Sigmoid colon (tissue), 7 donors: ENCODE results near the gene PRPF40A. TPM values are rescaled to one million over a fixed set of nuclear protein-coding genes. Genes with fewer than 3 reads are reported as not detected.

Source experiments
- DNase-seq: peaks from one replicate; pipeline ENCODE4 v3.0.0-alpha.2; 2019
- H3K27ac ChIP-seq, 4 donors: fragments of 200-600 bp; sonication (generic); one replicate each; pipeline ENCODE4 v1.5.1; 2016 to 2019; ENCODE audit warnings: mild to moderate bottlenecking in 1 of 4
- H3K27me3 ChIP-seq, 3 donors: fragments of 200-600 bp; sonication (generic); one replicate each; pipeline ENCODE4 v1.5.1; 2019; ENCODE audit warnings: mild to moderate bottlenecking in 1 of 3
- H3K36me3 ChIP-seq, 4 donors: fragments of 200-600 bp; sonication (generic); one replicate each; pipeline ENCODE4 v1.5.1; 2016 to 2019
- H3K4me1 ChIP-seq, 4 donors: fragments of 200-600 bp; sonication (generic); one replicate each; pipeline ENCODE4 v1.5.1; 2017 to 2019
- H3K4me3 ChIP-seq, 4 donors: fragments of 200-600 bp; sonication (generic); one replicate each; pipeline ENCODE4 v1.5.1; 2017 to 2019; ENCODE audit warnings: mild to moderate bottlenecking in 2 of 4, moderate library complexity in 1 of 4
- H3K9me3 ChIP-seq, 4 donors: fragments of 200-600 bp in 3 of 4; sonication (generic) in 3 of 4; one replicate each; pipeline versions ENCODE4 v1.5.1 to v1.6.1; 2013 to 2019
- CTCF ChIP-seq, 4 experiments: fragments of 450-650 bp in 3 of 4; fragments of 200-600 bp in 1 of 4; IDR thresholded peaks; one replicate each; pipeline ENCODE4 v1.5.1; 2016 to 2019; ENCODE audit warnings: antibody characterized with exemption in 4 of 4, mild to moderate bottlenecking in 3 of 4, moderate library complexity in 2 of 4
- EP300 ChIP-seq, 4 donors: sonication (generic); formaldehyde crosslinking; IDR thresholded peaks; one replicate each; pipeline ENCODE4 v1.6.1; 2017; ENCODE audit warnings: antibody characterized with exemption in 4 of 4
- POLR2A ChIP-seq, 2 donors: fragments of 450-650 bp; IDR thresholded peaks; one replicate each; pipeline ENCODE4 v1.6.1; 2016; ENCODE audit warnings: antibody characterized with exemption in 2 of 2, mild to moderate bottlenecking in 2 of 2, moderate library complexity in 2 of 2
- POLR2AphosphoS5 ChIP-seq, 4 donors: sonication (generic); formaldehyde crosslinking; IDR thresholded peaks; one replicate each; pipeline ENCODE4 v1.6.1; 2017; ENCODE audit warnings: antibody characterized with exemption in 4 of 4
- WGBS, 2 donors: extraction: QIAGEN DNeasy Blood & Tissue Kit; methylation state at CpG; one replicate each; pipeline ENCODE4 v1.1.7; 2013; 5-methylcytosine and 5-hydroxymethylcytosine counted together
- intact Hi-C: fragments of 100-400 bp; cut with DNase I; formaldehyde crosslinking; loops from one replicate; pipeline ENCODE4 v1.15.1; 2023
- polyA plus RNA-seq, 3 donors: library from polyadenylated mRNA; stranded (reverse); fragments of 200-250 nt; gene quantifications; one replicate each; pipeline ENCODE4 v1.2.3, GENCODE V29; 2013
- total RNA-seq, 4 donors: library from RNA; depleted of rRNA; stranded (reverse); fragments of >200 nt; gene quantifications; one replicate each; pipeline ENCODE4 v1.1.0, GENCODE V29; 2016
- donor health status: healthy with polysubstance abuse.
- donor health status: Bipolar disorder and iron deficiency.
- donor health status: healthy.

Gene PRPF40A
- total and polyA plus RNA-seq, 7 donors, result 24.0 to 200 (median 69.2) TPM

GRCh38 chr2:152710713-152711112 lies 6.5 kb downstream of the PRPF40A start:
- no peak overlapping the region for H3K27ac ChIP-seq
- DNase-seq, result no peak
- H3K27me3 ChIP-seq, result no peaks in the 10 kb centered on the region
- TF ChIP-seq POLR2A (IDR thresholded peaks at IDR 0.05) (no peak), CTCF (IDR thresholded peaks at IDR 0.05) (no peak), EP300 (IDR thresholded peaks at IDR 0.05) (no peak), POLR2AphosphoS5 (IDR thresholded peaks at IDR 0.05) (no peak)
- intact Hi-C loops, result loop anchor here (10.0 kb wide), 2 partner anchors 444 to 764 kb away; partner anchors contain the start of gene RPRM
- no peak overlapping the region for H3K4me3 ChIP-seq
- H3K9me3 ChIP-seq, result no peaks in the 10 kb centered on the region
- 77 to 87% methylated on average over 2 of the region's 2 CpGs for WGBS, 2 donors
- H3K36me3 ChIP-seq, result peaks cover 0 to 28% (median 4%) of the 10 kb centered on the region in 4 donors
- peaks cover 0 to 22% (median 12%) of the 10 kb centered on the region in 4 donors for H3K4me1 ChIP-seq

- H3K27ac ChIP-seq, result no peak overlapping the region
- DNase-seq, result no peak
- whole genome bisulfite sequencing, 2 donors, result 92 to 93% methylated on average over 2 of the region's 2 CpGs
- peaks cover 0 to 21% (median 4%) of the 10 kb centered on the region in 4 donors for H3K36me3 ChIP-seq
- no peak for TF ChIP-seq POLR2AphosphoS5 (IDR thresholded peaks at IDR 0.05)
- TF ChIP-seq CTCF (IDR thresholded peaks at IDR 0.05), result no peak
- TF ChIP-seq POLR2A (IDR thresholded peaks at IDR 0.05), result no peak
- no peak for TF ChIP-seq EP300 (IDR thresholded peaks at IDR 0.05)
- H3K9me3 ChIP-seq, result no peaks in the 10 kb centered on the region
- no peak overlapping the region for H3K4me3 ChIP-seq
- no peaks in the 10 kb centered on the region for H3K27me3 ChIP-seq
- peaks cover 0 to 16% (median 7%) of the 10 kb centered on the region in 4 donors for H3K4me1 ChIP-seq
- intact Hi-C loops, result no loop called here
These were observed 8.5 kb downstream of the PRPF40A start for GRCh38 chr2:152708742-152709141.

GRCh38 chr2:152706477-152707021 lies 10.7 kb downstream of the PRPF40A start:
- Histone ChIP-seq H3K36me3 (peaks cover 0 to 5% (median under 1%) of the 10 kb centered on the region in 4 donors), H3K9me3 (no peaks in the 10 kb centered on the region), H3K4me1 (peaks cover 0 to 21% (median 8%) of the 10 kb centered on the region in 4 donors), H3K27me3 (no peaks in the 10 kb centered on the region), H3K4me3 (no peak overlapping the region), H3K27ac (no peak overlapping the region)
- no peak for DNase-seq
- intact Hi-C loops, result no loop called here
- 89 to 92% methylated on average over 4 of the region's 4 CpGs for WGBS, 2 donors
- TF ChIP-seq CTCF (IDR thresholded peaks at IDR 0.05), result no peak
- no peak for TF ChIP-seq POLR2AphosphoS5 (IDR thresholded peaks at IDR 0.05)
- TF ChIP-seq EP300 (IDR thresholded peaks at IDR 0.05), result no peak
- no peak for TF ChIP-seq POLR2A (IDR thresholded peaks at IDR 0.05)

- peaks cover 0 to 10% (median 4%) of the 10 kb centered on the region in 4 donors for H3K4me1 ChIP-seq
- no peak overlapping the region for H3K4me3 ChIP-seq
- WGBS, 2 donors, result 96 to 97% methylated on average over 7 of the region's 7 CpGs
- no peaks in the 10 kb centered on the region for H3K36me3 ChIP-seq
- no peak overlapping the region for H3K27ac ChIP-seq
- intact Hi-C loops, result no loop called here
- TF ChIP-seq POLR2AphosphoS5 (IDR thresholded peaks at IDR 0.05), result no peak
- no peak for TF ChIP-seq EP300 (IDR thresholded peaks at IDR 0.05)
- TF ChIP-seq CTCF (IDR thresholded peaks at IDR 0.05), result no peak
- TF ChIP-seq POLR2A (IDR thresholded peaks at IDR 0.05), result no peak
- no peaks in the 10 kb centered on the region for H3K27me3 ChIP-seq
- no peak for DNase-seq
- H3K9me3 ChIP-seq, result no peaks in the 10 kb centered on the region
These were observed 16.1 kb downstream of the PRPF40A start for GRCh38 chr2:152701198-152701597.

- no peak for DNase-seq
- Histone ChIP-seq H3K9me3 (no peaks in the 10 kb centered on the region), H3K4me3 (no peak overlapping the region), H3K27me3 (no peaks in the 10 kb centered on the region), H3K27ac (no peak overlapping the region), H3K36me3 (peaks cover 0 to 24% (median 0%) of the 10 kb centered on the region in 4 donors), H3K4me1 (peaks cover 0 to 16% (median 5%) of the 10 kb centered on the region in 4 donors)
- 83 to 94% methylated on average over 1 of the region's 1 CpG for WGBS, 2 donors
- intact Hi-C loops, result no loop called here
- TF ChIP-seq CTCF (IDR thresholded peaks at IDR 0.05) (no peak), POLR2AphosphoS5 (IDR thresholded peaks at IDR 0.05) (no peak), EP300 (IDR thresholded peaks at IDR 0.05) (no peak), POLR2A (IDR thresholded peaks at IDR 0.05) (no peak)
These were observed 20.8 kb downstream of the PRPF40A start for GRCh38 chr2:152696476-152696875.
